HG02884 (cell line): Measurements from ENCODE around the gene ABCC5.

Experiments
- ATAC-seq: cut with Tn5 transposase; IDR thresholded peaks from one replicate; pipeline ENCODE4 v1.9.1; 2021; ENCODE audit warnings: mild to moderate bottlenecking, moderate library complexity; ENCODE audit not compliant: unreplicated experiment

ABCC5 gene

GRCh38 chr3:183930086-183930485, 87.6 kb downstream of the ABCC5 start:
- ATAC-seq: no peak

- no peak for ATAC-seq
These were observed 90.6 kb downstream of the ABCC5 start for GRCh38 chr3:183927059-183927458.

- no peak for ATAC-seq
These were observed 92.7 kb downstream of the ABCC5 start for GRCh38 chr3:183924956-183925355.

- ATAC-seq: no peak
These were observed 93.1 kb downstream of the ABCC5 start for GRCh38 chr3:183924543-183924942.

- no peak for ATAC-seq
These were observed 95.3 kb downstream of the ABCC5 start for GRCh38 chr3:183922421-183922820.

- ATAC-seq: no peak
These were observed 96.6 kb downstream of the ABCC5 start for GRCh38 chr3:183921096-183921495.

- ATAC-seq: no peak
These were observed 97.3 kb downstream of the ABCC5 start for GRCh38 chr3:183920416-183920815.

GRCh38 chr3:183918178-183918577, 99.5 kb downstream of the ABCC5 start:
- no peak for ATAC-seq

- ATAC-seq: no peak
These were observed 99.9 kb downstream of the ABCC5 start for GRCh38 chr3:183917776-183918175.

- no peak for ATAC-seq
These were observed 102.8 kb downstream of the ABCC5 start for GRCh38 chr3:183914856-183915255.

GRCh38 chr3:183913580-183913920, 104.1 kb downstream of the ABCC5 start:
- ATAC-seq: no peak

GRCh38 chr3:183912895-183913579, 104.6 kb downstream of the ABCC5 start:
- no peak for ATAC-seq

GRCh38 chr3:183911763-183912506, 105.7 kb downstream of the ABCC5 start:
- no peak for ATAC-seq

GRCh38 chr3:183911087-183911486, 106.6 kb downstream of the ABCC5 start:
- ATAC-seq: no peak

GRCh38 chr3:183909030-183909600, 108.6 kb downstream of the ABCC5 start:
- no peak for ATAC-seq

GRCh38 chr3:183907911-183908331, 109.8 kb downstream of the ABCC5 start:
- no peak for ATAC-seq

- no peak for ATAC-seq
These were observed 110.5 kb downstream of the ABCC5 start for GRCh38 chr3:183907176-183907575.

GRCh38 chr3:183906234-183906921, 111.3 kb downstream of the ABCC5 start:
- ATAC-seq: no peak

- no peak for ATAC-seq
These were observed 112.6 kb downstream of the ABCC5 start for GRCh38 chr3:183904833-183905780.

- ATAC-seq: no peak
These were observed 119.7 kb downstream of the ABCC5 start for GRCh38 chr3:183898028-183898431.
